Measurements from ENCODE around the gene NDUFB6.

Gene NDUFB6

DNA sequence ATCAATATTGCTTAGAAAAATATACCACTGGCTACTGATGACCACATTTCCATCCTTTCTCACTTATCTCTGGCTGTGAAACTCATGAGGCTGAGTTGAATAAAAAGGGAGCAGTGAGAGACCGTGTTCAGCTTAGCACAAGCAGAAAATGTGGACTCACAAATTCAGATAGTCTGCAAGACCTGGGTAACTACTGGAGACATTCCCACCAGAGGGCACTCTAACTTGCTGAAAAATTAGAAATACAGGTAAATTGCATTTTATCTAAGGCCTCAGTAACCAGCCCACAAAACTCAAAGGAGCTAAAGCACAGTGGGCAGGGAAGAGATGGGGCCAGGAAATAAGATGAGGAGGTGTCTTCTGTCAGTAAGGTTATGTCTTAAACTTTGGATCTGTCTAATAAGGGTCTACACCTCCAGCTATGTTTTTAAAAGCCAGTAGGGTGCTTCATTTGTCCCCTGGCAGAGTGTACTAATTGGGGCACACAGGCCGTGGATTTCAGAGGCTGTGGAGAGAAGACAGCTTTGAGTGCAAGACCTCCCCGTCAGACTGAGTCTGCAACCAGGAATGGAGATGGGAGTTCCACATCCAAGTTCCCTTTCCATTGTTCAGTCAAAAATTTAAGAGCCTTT is 8.7 kb upstream of the NDUFB6 start:
- in situ Hi-C loops (cut with MboI; ENCODE audit: low pct_unique_long_range_greater_than_20kb, low sequenced_read_pairs, unreplicated experiment), result no loop called here
- TF ChIP-seq CTCF (IDR thresholded peaks at IDR 0.05; ENCODE audit: extremely low read depth, insufficient read depth, missing control alignments), result peak; percentile 66
- DNase-seq (ENCODE audit: low spot score), result peak; percentile 43

DNA sequence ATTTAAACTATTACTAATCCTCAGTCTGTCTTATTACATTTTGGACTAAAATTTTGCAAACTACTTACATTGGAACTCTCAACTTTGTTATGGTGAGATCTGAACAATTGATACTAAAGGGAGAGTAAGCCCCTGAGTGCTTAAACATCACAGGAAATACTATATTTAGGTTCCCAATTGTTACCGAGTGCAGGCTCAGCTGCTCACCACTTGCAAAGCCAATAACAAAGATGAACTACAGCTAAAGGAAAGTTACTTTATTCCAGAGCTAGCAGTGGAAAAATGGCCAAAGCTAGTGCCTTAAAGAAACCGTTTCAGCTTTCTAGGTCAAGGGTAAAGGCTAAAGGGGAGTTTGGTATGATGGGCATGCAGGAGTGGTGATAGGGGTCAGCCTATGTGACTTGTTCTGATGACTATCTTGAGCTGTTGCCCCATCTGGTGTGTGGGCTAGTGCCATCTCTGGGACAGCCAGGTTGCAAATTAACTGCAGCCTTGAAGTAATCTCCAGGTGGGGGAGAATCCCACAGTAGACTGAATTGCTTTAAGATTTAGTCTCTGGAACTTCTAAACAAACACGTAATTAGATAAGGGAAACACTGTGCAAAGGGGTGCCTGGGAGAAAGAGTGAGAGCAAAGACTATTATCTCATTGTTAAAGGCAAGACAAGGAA is 7.8 kb upstream of the NDUFB6 start:
- DNase-seq (ENCODE audit: low spot score), result no peak
- in situ Hi-C loops (cut with MboI; ENCODE audit: low pct_unique_long_range_greater_than_20kb, low sequenced_read_pairs, unreplicated experiment), result no loop called here
- TF ChIP-seq CTCF (IDR thresholded peaks at IDR 0.05; ENCODE audit: extremely low read depth, insufficient read depth, missing control alignments), result no peak

GRCh38 chr9:32579706-32580331 is 6.9 kb upstream of the NDUFB6 start:
- DNase-seq (ENCODE audit: low spot score), result peak; percentile 50
- in situ Hi-C loops (cut with MboI; ENCODE audit: low pct_unique_long_range_greater_than_20kb, low sequenced_read_pairs, unreplicated experiment), result loop anchor here (5.0 to 10.0 kb wide), 2 partner anchors 198 to 395 kb away; partner anchors contain the start of gene ACO1
- TF ChIP-seq CTCF (IDR thresholded peaks at IDR 0.05; ENCODE audit: extremely low read depth, insufficient read depth, missing control alignments), result peak; percentile 89

DNA sequence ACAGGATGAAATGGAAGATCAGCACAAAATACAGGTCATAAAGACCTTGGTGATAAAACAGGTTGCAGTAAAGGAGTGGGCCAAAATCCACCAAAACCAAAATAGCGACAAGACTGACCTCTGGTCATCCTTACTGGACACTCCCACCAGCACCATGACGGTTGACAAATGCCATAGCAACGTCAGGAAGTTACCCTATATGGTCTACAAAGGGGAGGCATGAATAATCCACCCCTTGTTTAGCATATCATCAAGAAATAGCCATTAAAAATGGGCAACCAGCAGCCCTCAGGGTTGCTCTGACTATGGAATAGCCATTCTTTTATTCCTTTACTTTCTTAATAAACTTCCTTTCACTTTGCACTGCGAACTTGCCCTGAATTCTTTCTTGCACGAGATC is 6.0 kb upstream of the NDUFB6 start:
- in situ Hi-C loops (cut with MboI; ENCODE audit: low pct_unique_long_range_greater_than_20kb, low sequenced_read_pairs, unreplicated experiment), result loop anchor here (5.0 to 10.0 kb wide), 2 partner anchors 197 to 396 kb away; partner anchors contain the start of gene ACO1
- no peak for TF ChIP-seq CTCF (IDR thresholded peaks at IDR 0.05; ENCODE audit: extremely low read depth, insufficient read depth, missing control alignments)
- DNase-seq (ENCODE audit: low spot score), result no peak

DNA sequence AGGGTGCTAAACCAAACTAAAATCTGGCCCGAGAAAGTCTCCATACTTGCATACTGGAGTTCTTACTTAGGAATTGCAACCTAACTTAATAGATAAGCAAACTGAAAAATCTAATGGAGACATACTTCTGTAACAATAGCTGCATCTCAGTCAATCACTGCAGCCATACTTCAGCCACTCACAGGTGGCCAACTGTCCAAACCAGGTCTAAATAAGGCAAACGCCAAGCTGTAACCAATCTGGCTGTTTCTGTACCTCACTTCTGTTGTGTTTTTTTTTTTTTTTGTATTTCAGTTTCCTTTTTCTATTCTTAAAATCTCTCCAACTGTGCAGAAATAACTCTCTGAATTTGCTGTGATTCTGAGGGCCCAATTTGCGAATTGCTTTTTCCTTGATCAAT is 4.4 kb upstream of the NDUFB6 start:
- no peak for TF ChIP-seq CTCF (IDR thresholded peaks at IDR 0.05; ENCODE audit: extremely low read depth, insufficient read depth, missing control alignments)
- in situ Hi-C loops (cut with MboI; ENCODE audit: low pct_unique_long_range_greater_than_20kb, low sequenced_read_pairs, unreplicated experiment), result loop anchor here (5.0 to 10.0 kb wide), 2 partner anchors 195 to 397 kb away; partner anchors contain the start of gene ACO1
- no peak for DNase-seq (ENCODE audit: low spot score)

GRCh38 chr9:32574858-32575257 is 1.9 kb upstream of the NDUFB6 start:
- no peak for TF ChIP-seq CTCF (IDR thresholded peaks at IDR 0.05; ENCODE audit: extremely low read depth, insufficient read depth, missing control alignments)
- no peak for DNase-seq (ENCODE audit: low spot score)
- in situ Hi-C loops (cut with MboI; ENCODE audit: low pct_unique_long_range_greater_than_20kb, low sequenced_read_pairs, unreplicated experiment), result loop anchor here (5.0 to 25.0 kb wide), 3 partner anchors 113 to 400 kb away; partner anchors contain the start of gene ACO1

Measured in GM13977 (cell line).